ENCODE data around the gene TNNT3.

GRCh38 chr11:1870326-1870696, 49.2 kb upstream of the TNNT3 start:
- TF ChIP-seq, protein P1, sequence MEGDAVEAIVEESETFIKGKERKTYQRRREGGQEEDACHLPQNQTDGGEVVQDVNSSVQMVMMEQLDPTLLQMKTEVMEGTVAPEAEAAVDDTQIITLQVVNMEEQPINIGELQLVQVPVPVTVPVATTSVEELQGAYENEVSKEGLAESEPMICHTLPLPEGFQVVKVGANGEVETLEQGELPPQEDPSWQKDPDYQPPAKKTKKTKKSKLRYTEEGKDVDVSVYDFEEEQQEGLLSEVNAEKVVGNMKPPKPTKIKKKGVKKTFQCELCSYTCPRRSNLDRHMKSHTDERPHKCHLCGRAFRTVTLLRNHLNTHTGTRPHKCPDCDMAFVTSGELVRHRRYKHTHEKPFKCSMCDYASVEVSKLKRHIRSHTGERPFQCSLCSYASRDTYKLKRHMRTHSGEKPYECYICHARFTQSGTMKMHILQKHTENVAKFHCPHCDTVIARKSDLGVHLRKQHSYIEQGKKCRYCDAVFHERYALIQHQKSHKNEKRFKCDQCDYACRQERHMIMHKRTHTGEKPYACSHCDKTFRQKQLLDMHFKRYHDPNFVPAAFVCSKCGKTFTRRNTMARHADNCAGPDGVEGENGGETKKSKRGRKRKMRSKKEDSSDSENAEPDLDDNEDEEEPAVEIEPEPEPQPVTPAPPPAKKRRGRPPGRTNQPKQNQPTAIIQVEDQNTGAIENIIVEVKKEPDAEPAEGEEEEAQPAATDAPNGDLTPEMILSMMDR (IDR thresholded peaks at IDR 0.05), result no peak
- TF ChIP-seq POLR2A (IDR thresholded peaks at IDR 0.05), result no peak

All from uterus (tissue), 2 donors.